Adipose tissue (tissue), 3 donors: Measurements from ENCODE around the gene GPR65. TPM values are rescaled to one million over a fixed set of nuclear protein-coding genes. Genes with fewer than 3 reads are reported as not detected.
"Not testable (repeated sequence)": the region's sequence is repeated elsewhere in the genome, so short reads cannot be mapped to it uniquely, and the experiment has no call there.

Source experiments
- H3K27ac ChIP-seq: one replicate; pipeline ENCODE4 v1.5.1; 2013; ENCODE audit warnings: low read depth, low read length
- WGBS, 3 donors: extraction: QIAGEN DNeasy Blood & Tissue Kit; methylation state at CpG; one replicate each; pipeline ENCODE4 v1.1.7; 2013; 5-methylcytosine and 5-hydroxymethylcytosine counted together
- polyA plus RNA-seq, 3 donors: library from polyadenylated mRNA; stranded (reverse); fragments of 200-250 nt; gene quantifications; one replicate each; pipeline ENCODE4 v1.2.3, GENCODE V29; 2013
- donor health status: healthy with polysubstance abuse.
- donor health status: Bipolar disorder and iron deficiency.
- donor health status: healthy.

The GPR65 gene
- polyA plus RNA-seq, 3 donors: 0.22 to 0.95 (median 0.56) TPM

DNA sequence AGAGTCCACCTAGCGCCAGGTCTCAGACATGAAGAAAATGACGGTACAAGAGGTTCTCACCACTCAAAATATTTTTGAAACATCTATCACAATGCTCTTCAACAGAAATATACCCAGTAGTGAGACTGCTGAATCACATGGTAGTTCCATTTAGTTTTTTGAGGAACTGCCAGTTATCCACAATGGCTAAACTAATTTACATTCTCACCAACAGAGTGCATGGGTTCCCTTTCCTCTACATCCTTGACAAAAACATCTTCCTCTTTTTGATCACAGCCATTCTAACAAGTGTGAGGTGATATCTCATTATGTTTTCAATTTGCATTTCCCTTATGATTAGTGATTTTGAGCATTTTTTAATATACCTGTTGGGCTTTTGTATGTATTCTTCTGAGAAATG, 5.7 kb upstream of the GPR65 start:
- 76 to 94% (median 85%) methylated on average over 2 of the region's 2 CpGs for WGBS, 3 donors

DNA sequence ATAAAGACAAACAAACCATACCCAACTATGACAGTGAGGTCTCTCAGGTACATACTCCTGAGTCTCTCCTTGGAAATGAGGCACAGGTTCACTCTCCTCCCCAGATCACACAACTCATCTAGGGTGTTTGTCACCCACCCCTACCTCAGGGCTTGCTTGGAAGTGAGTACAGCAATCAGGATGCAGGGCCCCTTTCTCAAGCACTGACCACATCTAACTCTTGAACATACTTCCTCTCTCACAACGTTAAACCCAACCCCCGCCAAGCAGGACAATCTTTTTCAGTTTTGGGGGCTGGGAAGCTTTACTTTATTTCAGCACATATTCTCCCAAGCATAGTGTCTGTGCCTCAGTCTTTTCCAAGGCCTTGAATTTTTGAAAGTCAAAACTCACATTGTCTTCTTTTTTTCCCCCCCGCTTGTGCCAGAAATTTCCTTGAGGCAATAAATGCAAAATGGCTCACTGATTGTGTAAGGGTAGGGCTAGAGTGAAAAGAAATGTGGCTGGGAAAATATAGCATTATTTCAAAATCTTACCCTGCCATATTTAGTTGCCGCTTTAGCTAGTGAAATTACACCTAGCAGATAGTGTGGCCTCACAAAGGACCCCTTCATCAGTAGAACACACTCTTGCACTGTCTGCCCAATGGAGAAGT, 2.4 kb upstream of the GPR65 start:
- no peak overlapping the region for H3K27ac ChIP-seq
- 56 to 88% (median 70%) methylated on average over 4 of the region's 4 CpGs for WGBS, 3 donors

More for the DNA sequence above, 5.7 kb upstream of the GPR65 start:
- no peak overlapping the region for H3K27ac ChIP-seq

DNA sequence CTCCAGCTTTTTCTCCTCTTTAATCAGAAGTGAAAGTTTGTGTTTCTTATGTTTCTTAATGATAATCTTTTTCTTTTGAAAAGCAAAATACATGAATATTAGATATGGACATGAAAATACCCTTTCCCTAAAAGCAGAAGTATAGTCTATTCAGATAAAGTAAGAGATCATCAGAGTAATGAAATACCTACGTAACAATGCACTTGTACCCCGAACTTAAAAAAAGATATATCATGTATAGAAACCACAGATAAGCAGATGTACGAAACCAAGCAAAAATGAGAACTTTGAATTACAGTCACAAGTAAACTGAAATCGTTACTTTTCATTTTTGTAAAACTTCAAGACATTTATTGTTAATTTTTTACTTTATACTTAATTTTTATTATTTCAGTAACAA, 1.5 kb upstream of the GPR65 start:
- no peak overlapping the region for H3K27ac ChIP-seq
- WGBS, 3 donors: 54 to 86% (median 65%) methylated on average over 4 of the region's 4 CpGs

DNA sequence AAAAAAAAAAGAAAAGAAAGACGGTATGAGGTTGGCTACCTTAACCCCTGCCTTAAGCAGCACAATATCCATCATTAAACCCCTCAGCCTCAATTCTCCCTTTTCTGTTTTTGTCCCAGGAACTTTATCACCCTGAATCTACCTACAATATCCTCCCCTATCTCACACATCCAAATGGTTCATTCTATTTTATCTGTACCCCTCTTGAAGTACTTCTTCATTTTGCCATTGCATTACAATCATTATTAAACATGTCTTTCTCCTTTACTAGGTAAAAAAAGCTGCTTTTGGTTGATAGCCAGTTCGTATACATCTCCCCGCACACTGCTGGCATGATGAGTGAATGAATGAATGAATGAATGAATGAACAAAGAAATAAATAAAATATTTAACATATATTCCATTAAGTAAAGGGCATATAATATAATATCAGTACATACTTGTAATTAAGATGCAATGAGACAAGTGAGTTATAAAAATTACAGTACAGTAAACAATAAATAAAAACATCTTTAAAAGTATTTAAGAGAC, 364 bp upstream of the GPR65 start:
- H3K27ac ChIP-seq: no peak overlapping the region
- 59 to 69% (median 63%) methylated on average over 3 of the region's 3 CpGs for WGBS, 3 donors

DNA sequence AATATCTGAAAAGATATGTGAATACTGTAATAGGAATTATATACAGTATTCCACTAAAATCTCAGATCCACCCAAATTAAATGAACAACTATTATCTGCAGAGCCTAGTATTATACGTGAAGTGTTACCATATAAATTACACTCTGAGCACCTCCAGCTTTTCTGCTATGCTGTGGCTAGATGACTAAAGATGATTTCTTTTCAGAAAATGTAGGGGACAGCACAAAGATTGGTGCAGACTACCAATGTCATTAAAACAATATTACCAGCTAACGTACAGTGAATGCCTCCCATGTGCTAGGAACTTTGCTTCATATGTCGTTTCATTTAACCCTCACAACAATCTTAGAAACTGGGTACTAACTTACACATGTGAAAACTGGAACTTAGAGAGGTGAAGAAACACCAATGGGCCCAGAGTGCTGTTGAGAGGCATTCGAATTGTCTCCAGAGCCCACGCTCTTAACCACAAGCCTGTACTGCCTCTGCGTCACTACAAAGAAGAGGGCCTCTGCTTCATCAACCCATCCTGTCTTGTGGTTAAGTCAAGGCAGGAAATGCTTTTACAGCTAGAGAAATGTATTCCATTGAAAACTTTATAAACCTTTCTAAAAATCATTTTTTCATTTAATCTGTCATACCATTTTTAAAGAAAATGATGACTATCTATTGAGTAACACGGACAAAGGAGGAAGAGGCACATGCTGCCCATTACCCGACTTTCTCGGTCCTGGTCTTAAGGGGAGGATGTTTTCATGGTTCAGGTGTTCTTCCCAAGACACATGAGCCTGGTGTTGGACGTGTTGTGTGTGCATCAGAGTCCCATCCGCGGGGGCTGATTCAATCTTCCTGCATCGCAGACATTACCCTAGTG, 1.3 kb downstream of the GPR65 start:
- 62 to 79% (median 63%) methylated on average over 13 of the region's 13 CpGs for WGBS, 3 donors
- no peak overlapping the region for H3K27ac ChIP-seq

DNA sequence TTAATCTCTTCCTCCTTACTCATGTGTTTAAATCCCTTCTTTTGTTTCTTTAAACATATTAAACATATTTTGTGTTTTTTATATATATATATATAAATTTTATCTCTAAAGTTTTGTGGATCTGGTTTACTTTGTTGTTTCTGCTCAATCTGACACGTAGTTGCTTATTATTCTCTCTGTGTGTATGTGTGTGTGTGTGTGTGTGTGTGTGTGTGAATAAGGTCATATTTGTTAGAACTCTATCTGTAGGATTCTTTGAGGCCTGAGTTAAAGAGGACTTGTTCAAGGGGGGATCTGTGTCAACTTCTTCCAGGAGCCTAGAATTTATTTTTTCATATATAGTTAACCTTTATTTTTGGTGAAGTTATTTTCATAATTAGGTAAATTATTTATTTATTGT, 2.7 kb downstream of the GPR65 start:
- WGBS, 3 donors: 48 to 57% (median 53%) methylated on average over 1 of the region's 1 CpG
- no peak overlapping the region for H3K27ac ChIP-seq

DNA sequence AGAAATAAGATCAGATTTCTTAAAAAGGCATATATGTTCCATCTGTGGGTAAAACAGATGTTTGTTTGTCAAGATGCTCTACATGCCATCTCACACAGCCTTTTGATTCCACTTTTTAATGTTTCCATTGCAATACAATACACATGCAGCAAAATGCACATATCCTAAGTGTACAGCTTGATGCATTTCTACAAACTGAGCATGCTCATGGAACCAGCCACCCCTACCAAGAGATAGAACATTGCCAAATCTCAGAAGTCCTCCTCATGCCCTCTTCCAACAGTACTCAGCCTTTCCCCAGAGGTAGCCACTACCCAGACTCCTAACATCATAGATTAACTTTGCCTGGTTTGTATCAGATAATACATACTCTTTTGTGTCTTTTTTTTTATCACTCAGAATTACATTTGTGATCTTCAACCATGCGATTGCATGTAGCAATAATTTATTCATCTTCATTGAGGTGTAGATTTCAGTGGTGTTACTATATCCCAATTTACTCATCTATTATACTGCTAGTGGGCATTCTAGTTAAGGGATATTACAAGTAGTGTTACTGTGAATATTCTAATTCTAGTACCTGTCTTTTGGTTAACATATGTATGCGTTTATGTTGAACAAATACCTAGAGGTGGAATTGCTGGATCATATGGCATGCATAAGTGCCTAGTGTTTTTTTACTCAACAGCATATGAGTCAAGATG, 3.3 kb downstream of the GPR65 start:
- no peak overlapping the region for H3K27ac ChIP-seq
- WGBS, 3 donors: 94 to 95% (median 95%) methylated on average over 2 of the region's 2 CpGs

DNA sequence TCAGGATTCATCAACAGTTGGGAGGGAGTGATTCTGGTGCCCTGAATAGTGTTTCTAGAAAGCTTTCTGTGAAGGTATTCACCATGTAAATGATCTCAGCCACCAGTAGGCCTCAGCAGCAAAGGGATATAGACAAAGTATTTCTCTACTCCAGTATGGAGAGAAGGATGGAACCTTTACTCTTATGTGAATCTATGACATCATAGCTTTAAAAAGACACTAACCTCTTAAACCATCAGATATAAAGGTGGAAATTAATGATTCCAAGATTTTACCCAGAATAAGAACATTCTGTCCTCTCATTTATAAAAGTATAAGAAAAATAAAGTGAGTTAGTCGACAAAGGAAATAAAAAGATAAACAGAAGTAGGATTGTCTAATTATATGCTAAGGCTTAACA, 4.6 kb downstream of the GPR65 start:
- no peak overlapping the region for H3K27ac ChIP-seq
- 84 to 94% (median 87%) methylated on average over 1 of the region's 1 CpG for WGBS, 3 donors

DNA sequence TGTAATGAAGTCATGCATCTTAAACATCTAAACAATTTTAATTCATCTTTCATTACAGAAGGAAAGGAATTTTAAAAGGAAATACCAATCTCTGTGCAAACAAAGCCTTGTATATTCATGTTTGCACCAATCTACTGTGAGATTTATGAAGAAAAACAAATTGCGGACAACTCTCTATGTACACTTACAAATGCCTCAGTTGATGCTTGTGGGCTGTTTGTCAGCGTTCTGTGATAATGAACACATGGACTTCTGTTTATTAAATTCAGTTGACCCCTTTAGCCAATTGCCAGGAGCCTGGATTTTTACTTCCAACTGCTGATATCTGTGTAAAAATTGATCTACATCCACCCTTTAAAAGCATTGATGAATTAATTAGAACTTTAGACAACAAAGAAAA, 5.4 kb downstream of the GPR65 start:
- whole genome bisulfite sequencing, 3 donors: 56 to 76% (median 72%) methylated on average over 2 of the region's 2 CpGs

DNA sequence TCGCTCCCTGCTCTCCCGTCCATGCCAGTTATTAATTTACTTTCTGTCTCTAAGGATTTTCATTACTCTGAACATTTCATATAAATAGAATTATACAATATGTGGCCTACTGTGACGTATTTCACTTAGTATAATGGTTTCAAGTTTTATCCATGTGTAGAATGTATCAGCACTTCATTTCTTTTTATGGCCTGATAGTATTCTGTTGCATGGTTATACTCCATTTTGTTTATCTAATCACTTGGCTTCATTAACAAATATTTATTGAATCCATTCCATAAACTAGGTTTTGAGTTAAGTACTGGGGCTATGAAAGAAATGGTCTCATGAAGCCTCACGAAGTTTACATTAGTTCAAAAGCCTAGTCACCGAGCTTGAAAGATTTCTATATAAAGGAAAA, 7.6 kb downstream of the GPR65 start:
- 74 to 81% (median 75%) methylated on average over 5 of the region's 5 CpGs for WGBS, 3 donors
- no peak overlapping the region for H3K27ac ChIP-seq

More for the DNA sequence above, 5.4 kb downstream of the GPR65 start:
- H3K27ac ChIP-seq: no peak overlapping the region

DNA sequence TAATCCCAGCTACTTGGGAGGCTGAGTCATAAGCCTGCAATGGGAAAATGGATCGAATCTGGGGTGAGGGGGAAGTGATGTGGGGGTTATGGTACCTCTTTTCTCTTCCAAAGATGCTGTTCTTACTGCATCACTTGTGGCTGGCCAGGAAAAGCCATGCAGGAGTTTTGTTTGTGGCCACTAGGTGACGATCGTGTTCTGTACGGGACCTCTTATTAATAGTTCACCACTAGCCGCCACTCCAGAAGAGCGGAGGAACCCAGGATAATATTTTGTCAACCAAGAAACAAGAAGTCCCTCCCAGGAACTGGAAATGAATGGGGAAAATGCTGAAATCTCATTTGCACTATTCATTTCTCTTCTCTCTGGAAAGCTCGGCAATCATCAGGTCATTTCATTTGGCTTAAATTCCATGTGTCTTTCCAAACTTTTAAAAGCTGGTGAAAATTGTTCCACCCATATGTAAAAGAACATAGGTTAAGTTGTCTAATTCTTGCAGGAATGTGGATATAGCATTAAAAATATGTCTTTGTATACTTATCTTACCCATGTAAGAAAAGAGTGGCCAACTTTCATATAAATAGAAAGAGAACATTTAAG, 8.9 kb downstream of the GPR65 start:
- 3 to 5% (median 4%) methylated on average over 7 of the region's 7 CpGs for WGBS, 3 donors
- H3K27ac ChIP-seq: no peak overlapping the region

DNA sequence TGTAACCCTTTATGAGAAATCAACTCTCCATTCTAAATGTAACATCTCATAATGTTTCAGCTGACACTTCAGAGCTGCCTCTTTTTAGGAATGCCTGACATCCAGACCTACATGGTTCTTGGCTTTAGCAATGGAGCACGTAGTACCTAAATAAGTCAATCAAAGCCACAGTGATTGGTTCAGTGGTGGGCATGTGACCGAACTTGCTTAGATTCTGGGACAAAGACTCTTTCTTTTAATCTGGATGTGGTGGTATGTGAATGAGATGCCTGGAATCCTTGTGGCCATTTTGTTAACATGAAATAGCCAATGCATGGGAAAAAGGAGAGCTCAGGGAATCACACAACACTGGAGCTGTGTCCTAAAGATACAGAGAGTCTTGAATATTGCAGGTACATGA, 11.8 kb downstream of the GPR65 start:
- WGBS, 3 donors: 90 to 96% (median 95%) methylated on average over 2 of the region's 2 CpGs

DNA sequence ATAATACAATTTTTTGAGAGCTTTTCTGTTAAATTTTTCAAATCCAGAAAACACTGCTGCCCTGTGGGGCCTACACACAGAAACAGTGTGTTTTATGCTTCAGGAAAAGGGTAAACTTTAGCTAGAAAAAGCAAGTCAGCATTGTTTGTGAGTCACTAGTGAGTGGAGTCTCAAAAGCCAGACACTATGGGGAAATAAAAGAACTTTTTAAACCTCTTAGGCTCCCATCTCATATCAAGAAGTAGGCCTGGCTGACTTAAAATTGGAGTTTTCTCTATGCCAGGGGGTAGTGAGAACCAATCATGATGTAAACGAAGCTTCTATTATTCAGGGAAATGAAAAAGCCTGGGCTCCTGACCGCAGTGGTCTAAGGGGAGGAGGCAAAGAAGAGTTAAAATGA, 12.6 kb downstream of the GPR65 start:
- 83 to 89% (median 86%) methylated on average over 2 of the region's 2 CpGs for WGBS, 3 donors

More for the DNA sequence above, 11.8 kb downstream of the GPR65 start:
- H3K27ac ChIP-seq: no peak overlapping the region

DNA sequence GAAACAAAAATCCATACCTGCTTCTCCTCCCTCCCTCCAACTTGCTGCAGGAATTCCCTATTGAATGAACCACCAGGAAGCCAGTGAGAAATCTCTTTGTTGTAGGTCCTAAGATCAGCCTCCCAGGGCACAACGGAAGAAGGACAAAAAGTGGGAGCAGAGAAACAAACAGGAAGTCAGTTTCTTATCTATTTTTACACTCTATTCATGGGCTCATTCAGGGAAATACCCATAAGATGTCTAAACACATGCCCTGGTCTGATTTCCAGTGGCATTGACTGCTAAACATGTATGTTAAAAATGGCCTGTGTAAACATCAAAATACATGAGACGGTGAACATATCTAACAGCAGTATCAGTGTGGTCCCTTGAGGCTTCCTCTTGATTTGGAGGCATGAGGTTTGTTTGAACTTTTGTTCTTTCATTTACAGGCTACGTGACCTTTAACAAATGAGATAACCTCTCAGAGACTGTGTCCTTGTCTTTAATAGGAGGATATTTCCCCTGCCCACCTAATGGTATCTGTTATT, 18.8 kb downstream of the GPR65 start:
- WGBS, 3 donors: 47 to 50% (median 49%) methylated on average over 3 of the region's 3 CpGs
- H3K27ac ChIP-seq: no peak overlapping the region

More for the DNA sequence above, 12.6 kb downstream of the GPR65 start:
- H3K27ac ChIP-seq: no peak overlapping the region

DNA sequence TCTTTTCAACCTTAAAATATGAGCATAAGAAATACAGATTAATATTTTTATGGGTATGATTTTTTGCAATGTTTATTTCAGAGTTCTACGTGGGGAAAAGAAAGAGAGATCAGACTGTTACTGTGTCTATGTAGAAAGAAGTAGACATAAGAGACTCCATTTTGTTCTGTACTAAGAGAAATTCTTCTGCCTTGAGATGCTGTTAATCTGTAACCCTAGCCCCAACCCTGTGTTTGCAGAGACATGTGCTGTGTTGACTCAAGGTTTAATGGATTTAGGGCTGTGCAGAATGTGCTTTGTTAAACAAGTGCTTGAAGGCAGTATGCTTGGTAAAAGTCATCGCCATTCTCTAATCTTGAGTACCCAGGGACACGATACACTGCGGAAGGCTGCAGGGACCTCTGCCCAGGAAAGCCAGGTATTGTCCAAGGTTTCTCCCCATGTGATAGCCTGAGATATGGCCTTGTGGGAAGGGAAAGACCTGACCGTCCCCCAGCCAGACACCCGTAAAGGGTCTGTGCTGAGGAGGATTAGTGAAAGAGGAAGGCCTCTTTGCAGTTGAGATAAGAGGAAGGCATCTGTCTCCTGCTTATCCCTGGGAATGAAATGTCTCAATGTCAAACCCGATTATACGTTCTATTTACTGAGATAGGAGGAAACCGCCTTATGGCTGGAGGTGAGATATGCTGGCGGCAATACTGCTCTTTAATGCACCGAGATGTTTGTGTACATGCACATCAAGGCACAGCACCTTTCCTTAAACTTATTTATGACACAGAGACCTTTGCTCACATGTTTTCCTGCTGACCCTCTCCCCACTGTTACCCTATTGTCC, 19.5 kb downstream of the GPR65 start:
- WGBS, 3 donors: 45 to 72% (median 69%) methylated on average over 11 of the region's 11 CpGs
- not testable (repeated sequence) for H3K27ac ChIP-seq

DNA sequence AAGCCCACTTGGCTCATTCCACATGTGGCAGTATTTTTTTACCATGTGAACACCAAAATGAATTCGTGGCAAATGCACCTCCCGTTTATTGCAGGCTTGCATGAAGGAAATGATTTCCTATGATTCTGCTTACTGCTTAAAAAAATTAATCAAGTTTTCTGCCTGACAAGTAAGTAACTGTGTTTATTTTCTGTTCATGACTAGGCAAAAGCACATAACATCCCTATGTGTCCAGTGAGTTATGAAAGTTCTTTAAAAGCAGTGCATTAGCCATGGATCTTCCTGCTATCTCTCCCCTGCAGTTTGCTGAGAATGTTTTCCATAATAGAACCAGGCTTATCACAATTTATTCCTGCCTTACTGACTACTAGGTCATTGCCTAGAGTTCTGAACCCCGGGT, 20.4 kb downstream of the GPR65 start:
- WGBS, 3 donors: 54 to 65% (median 58%) methylated on average over 3 of the region's 3 CpGs
- H3K27ac ChIP-seq: no peak overlapping the region

DNA sequence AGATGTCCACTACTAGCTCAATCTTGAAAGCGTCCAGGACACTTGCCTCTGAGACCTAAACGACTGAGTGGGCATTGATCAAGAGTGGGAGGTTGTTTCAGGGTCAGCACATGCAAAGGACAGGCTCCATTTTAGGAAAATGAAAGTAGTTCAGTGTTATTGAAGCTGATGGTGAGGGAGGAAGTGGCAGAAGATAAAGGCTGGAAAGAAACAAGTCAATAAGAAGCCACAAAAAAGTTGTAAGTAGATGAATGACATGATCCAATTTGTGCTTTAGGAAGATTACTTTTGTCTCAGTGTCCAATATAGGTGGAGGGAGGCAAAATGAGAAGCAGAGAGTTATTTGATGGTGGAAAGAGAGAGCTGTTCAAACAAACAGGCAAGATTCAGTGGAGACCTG, 22.0 kb downstream of the GPR65 start:
- H3K27ac ChIP-seq: no peak overlapping the region
- 46 to 57% (median 48%) methylated on average over 2 of the region's 2 CpGs for WGBS, 3 donors
